ENCODE results near the gene POLR2E. TPM values are rescaled to one million over a fixed set of nuclear protein-coding genes. Genes with fewer than 3 reads are reported as not detected.

The POLR2E gene
- total and polyA plus RNA-seq, 9 of the 15 experiments (the other 6 are each of a cell fraction or from before 2014, with no cell fraction given), result 3.4 to 413 (median 244) TPM

GRCh38 chr19:1066748-1067340 lies 28.3 kb downstream of the POLR2E start, which contains the start of gene ARHGAP45:
ARHGAP45 (plus strand) TSS chr19:1067167; CDS start chr19:1067406, 239 bp downstream.
- Histone ChIP-seq H3K4me1 (replicated peaks in 1 of 2; ENCODE audit: control insufficient read depth in 2 of 2, insufficient read depth in 2 of 2, low read length in 2 of 2) (peaks cover 9 to 90% of the 10 kb centered on the region in 2 experiments), H4K20me1 (replicated peaks; ENCODE audit: control insufficient read depth, insufficient read depth, low read length) (no peaks in the 10 kb centered on the region), H3K4me2 (ENCODE audit: insufficient read depth, low read length) (peak within 1 kb of the TSS; percentile 72), H3K9me3 (replicated peaks; ENCODE audit: control insufficient read depth, insufficient read depth, low read depth, low read length) (no peaks in the 10 kb centered on the region), H3K9ac (ENCODE audit: insufficient read depth in 1 of 2, low read depth in 2 of 2, low read length in 2 of 2) (peak within 1 kb of the TSS; percentile 16 to 90; a peak in 3 of 4 replicates), H3K36me3 (ENCODE audit: control insufficient read depth, insufficient read depth, low read length) (peaks cover 11% of the 10 kb centered on the region; the same call in 2 of the 3 replicates), H2AFZ (ENCODE audit: low read depth, low read length) (peak within 1 kb of the TSS; percentile 41; the same call in 1 of the 2 replicates), H3K27ac (ENCODE audit: extremely low read depth, low read depth, low read length) (no peak within 1 kb of the TSS), H3K9me1 (ENCODE audit: control insufficient read depth, insufficient read depth, low read length) (no peaks in the 10 kb centered on the region), H3K4me3 (peak within 1 kb of the TSS; percentile 40), H3K79me2 (ENCODE audit: control insufficient read depth, insufficient read depth, low read length) (no peaks in the 10 kb centered on the region), H3K27me3 (ENCODE audit: control insufficient read depth in 2 of 2, insufficient read depth in 2 of 2, low read length in 2 of 2) (no peaks in the 10 kb centered on the region)
- BruUV-seq (replicated peaks), result no TSS peak
- 24% methylated on average over 17 of the region's 61 CpGs for WGBS (ENCODE audit: insufficient coverage, low coverage, missing lambda C conversion rate)
- intact Hi-C loops (cut with micrococcal nuclease) (no loop called here), in situ Hi-C loops (cut with MboI) (no loop called here)
- POLR2A ChIA-PET, result interaction anchor here (0.6 to 1.9 kb wide), 10 partner anchors 9 to 202 kb away, joined by 3 to 6 read pairs (median 4); partner anchors contain the start of genes ABCA7, CIRBP and RNU6-2
- no peak for FAIRE-seq
- peak; percentile 59 to 83 (median 78) for DNase-seq (ENCODE audit: extremely low read depth in 1 of 4, low spot score in 3 of 4)
- peak; percentile 45 for ATAC-seq
- CTCF ChIA-PET (ENCODE audit: low intra/inter-chr PET ratio), result no interaction called here
- TF ChIP-seq HINFP (tag; conservative IDR thresholded peaks at IDR 0.05; ENCODE audit: low read depth) (no peak), NCOA4 (IDR thresholded peaks at IDR 0.05; ENCODE audit: partially characterized antibody) (no peak), ELF2 (CRISPR knock-in tag; IDR thresholded peaks at IDR 0.05) (no peak), SP2 (IDR thresholded peaks at IDR 0.05; ENCODE audit: extremely low read depth, low read depth, low read length, poor library complexity, severe bottlenecking) (no peak), YY1 (IDR thresholded peaks at IDR 0.05; ENCODE audit: borderline replicate concordance in 1 of 3, control insufficient read depth in 1 of 3, extremely low read depth in 1 of 3, insufficient read depth in 3 of 3, insufficient read length in 1 of 3, insufficient replicate concordance in 2 of 3, low read depth in 1 of 3, low read length in 2 of 3) (no peak), CREB1 (IDR thresholded peaks at IDR 0.05) (no peak), CREB1 (CRISPR knock-in tag; IDR thresholded peaks at IDR 0.05) (0 out of 2 replicates have a peak, but pooled peaks have one; percentile 21), ATF4 (CRISPR knock-in tag; IDR thresholded peaks at IDR 0.05) (no peak), SREBF2 (CRISPR knock-in tag; IDR thresholded peaks at IDR 0.05) (no peak), RAD51 (IDR thresholded peaks at IDR 0.05; ENCODE audit: borderline replicate concordance, low read depth) (peak; percentile 78), BCOR (IDR thresholded peaks at IDR 0.05) (no peak), KLF1 (tag; IDR thresholded peaks at IDR 0.05) (no peak), MAZ (CRISPR knock-in tag; conservative IDR thresholded peaks at IDR 0.05 in 1 of 2, IDR thresholded peaks at IDR 0.05 in 1 of 2) (peak in 1 of 2 experiments; percentile 50; a peak in 1 of 4 replicates), CBFA2T2 (conservative IDR thresholded peaks at IDR 0.05) (0 out of 2 replicates have a peak, but pooled peaks have one; percentile 26), SRSF7 (optimal IDR thresholded peaks at IDR 0.05; ENCODE audit: low read depth, low read length) (no peak), FOXP1 (CRISPR knock-in tag; IDR thresholded peaks at IDR 0.05) (0 out of 2 replicates have a peak, but pooled peaks have one; percentile 67), CTBP1 (IDR thresholded peaks at IDR 0.05; ENCODE audit: borderline replicate concordance) (no peak), L3MBTL2 (IDR thresholded peaks at IDR 0.05) (peak; percentile 67), MITF (IDR thresholded peaks at IDR 0.05) (no peak)

Data from K562 (cell line).